ENCODE results near the gene ZNF74.
"Not testable (repeated sequence)": the region's sequence is repeated elsewhere in the genome, so short reads cannot be mapped to it uniquely, and the experiment has no call there.

The ZNF74 gene

DNA sequence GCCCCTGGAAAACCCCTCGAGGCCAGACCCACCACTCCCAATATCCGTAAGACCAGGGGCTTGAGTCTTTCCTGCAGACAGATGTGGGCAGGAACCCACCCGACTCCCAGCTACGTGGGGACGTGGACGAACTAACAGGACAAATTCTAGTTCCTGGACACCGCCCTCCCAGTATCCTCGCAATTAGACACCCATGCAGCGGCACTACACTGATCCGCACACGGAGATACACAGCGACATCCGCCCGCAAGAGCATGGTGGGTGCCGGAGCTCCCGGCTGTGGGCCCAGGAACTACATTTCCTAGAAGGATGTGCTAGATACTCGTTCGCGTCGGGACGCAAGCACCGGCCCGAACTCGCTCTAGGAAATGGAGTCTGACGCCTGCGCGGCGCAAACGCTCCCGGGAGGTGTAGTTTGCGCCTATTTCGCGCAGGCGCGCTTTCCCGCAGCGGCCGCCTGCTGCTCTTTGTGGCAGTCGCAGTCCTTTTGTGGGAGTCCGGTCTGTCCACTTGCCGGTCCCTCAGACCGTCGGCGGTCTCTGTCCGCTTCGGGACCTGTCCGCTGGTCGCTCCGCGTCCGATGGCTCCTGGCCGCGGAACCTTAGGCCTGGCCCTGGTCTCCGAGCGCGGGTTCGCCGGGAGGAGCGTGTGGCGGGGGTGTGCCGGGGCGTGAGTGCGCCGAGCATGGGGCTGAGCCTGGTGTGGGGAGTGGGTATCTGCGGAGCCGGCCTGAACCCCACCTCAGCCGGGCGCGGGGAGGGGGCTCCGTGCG is at the start of gene ZNF74:
TSS of gene ZNF74 (plus strand) at position 447 of the 772 bp plus-strand sequence. CDS start 478 bp downstream, outside the sequence.
- Histone ChIP-seq H3K4me1 (ENCODE audit: control insufficient read depth, insufficient read depth, low read length) (peaks cover 14% of the 10 kb centered on the region; the same call in 1 of the 2 replicates), H3K9ac (ENCODE audit: low read length) (peak within 1 kb of the TSS; percentile 77), H3K27ac (ENCODE audit: low read depth, low read length) (peak within 1 kb of the TSS; percentile 43; the same call in 1 of the 2 replicates), H3K9me3 (ENCODE audit: control insufficient read depth, insufficient read depth, low read depth, low read length) (peaks cover 10% of the 10 kb centered on the region), H3K36me3 (ENCODE audit: control insufficient read depth, insufficient read depth, low read length) (no peaks in the 10 kb centered on the region), H3K27me3 (ENCODE audit: control insufficient read depth, insufficient read depth, low read length) (no peaks in the 10 kb centered on the region), H3K4me3 (ENCODE audit: low read depth, low read length) (peak within 1 kb of the TSS; percentile 83)

DNA sequence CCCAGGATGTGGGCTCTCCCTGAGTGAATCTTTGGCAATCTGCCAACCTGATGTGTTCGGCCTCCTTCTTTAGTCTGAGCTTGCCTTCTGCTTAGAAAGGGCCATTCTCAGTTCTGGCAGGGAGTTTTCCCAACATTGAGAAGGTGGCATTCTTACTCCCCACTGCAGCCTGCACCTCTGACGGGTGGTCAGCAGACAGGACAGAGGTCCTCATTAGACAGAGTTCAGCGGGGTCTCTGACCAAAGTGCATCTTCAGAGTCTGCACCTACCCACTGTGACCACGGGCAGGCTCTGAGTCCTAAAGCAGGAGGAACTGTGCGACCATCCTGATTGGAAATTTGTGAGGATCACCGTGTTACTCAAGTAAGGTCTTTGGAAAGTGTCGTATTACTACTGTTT is 47.4 kb upstream of the ZNF74 start:
- not testable (repeated sequence) for H3K36me3 ChIP-seq (ENCODE audit: control insufficient read depth, insufficient read depth, low read length); H3K27ac ChIP-seq (ENCODE audit: low read depth, low read length); H3K27me3 ChIP-seq (ENCODE audit: control insufficient read depth, insufficient read depth, low read length); H3K9me3 ChIP-seq (ENCODE audit: control insufficient read depth, insufficient read depth, low read depth, low read length); H3K4me3 ChIP-seq (ENCODE audit: low read depth, low read length); H3K4me1 ChIP-seq (ENCODE audit: control insufficient read depth, insufficient read depth, low read length); H3K9ac ChIP-seq (ENCODE audit: low read length)

DNA sequence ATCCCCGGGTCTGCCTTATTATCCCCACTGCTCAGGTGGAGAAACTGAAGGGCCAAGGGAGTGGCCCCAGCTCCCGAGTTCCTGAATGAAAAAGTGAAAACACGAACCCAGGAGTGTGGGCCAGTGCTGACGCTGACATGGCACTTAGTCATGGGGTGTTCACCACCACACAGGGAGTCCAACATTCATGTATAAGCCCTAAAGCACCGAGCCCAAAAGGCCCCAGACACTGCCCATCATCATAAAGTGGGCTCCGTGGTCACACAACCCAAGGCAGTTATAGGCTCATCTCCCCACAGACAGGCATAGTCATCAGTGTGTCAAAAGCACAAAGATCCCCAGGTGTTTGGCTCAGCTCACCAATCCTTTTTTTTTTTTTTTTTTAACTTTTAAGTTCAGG is 41.4 kb upstream of the ZNF74 start:
- not testable (repeated sequence) for H3K4me3 ChIP-seq (ENCODE audit: low read depth, low read length); H3K9ac ChIP-seq (ENCODE audit: low read length); H3K27me3 ChIP-seq (ENCODE audit: control insufficient read depth, insufficient read depth, low read length); H3K36me3 ChIP-seq (ENCODE audit: control insufficient read depth, insufficient read depth, low read length); H3K9me3 ChIP-seq (ENCODE audit: control insufficient read depth, insufficient read depth, low read depth, low read length); H3K27ac ChIP-seq (ENCODE audit: low read depth, low read length); H3K4me1 ChIP-seq (ENCODE audit: control insufficient read depth, insufficient read depth, low read length)

DNA sequence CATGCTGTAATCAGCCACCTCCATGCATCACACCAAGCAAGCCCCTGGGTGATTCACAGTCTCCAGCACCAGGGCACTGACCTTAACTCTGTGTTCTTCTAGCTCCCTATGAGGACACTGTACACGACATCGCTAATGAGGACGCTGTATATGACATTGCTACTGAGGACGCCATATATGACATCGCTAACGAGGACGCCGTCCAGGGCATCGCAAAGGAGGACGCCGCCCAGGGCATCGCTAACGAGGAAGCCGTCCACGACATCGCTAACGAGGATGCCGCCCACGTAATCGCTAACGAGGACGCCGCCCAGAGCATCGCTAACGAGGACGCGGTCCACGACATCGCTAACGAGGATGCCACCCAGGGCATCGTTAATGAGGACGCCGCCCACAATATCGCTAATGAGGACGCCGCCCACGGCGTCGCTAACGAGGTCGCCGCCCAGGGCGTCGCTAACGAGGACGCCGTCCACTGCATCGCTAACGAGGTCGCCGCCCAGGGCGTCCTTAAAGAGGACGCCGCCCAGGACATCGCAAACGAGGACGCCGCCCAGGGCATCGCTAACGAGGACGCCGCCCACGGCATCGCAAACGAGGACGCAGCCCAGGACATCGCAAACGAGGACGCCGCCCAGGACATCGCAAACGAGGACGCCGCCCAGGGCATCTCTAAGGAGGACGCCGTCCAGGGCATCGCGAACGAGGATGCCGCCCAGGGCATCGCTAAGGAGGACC is 39.5 kb upstream of the ZNF74 start:
- no peaks in the 10 kb centered on the region for H3K9me3 ChIP-seq (ENCODE audit: control insufficient read depth, insufficient read depth, low read depth, low read length)
- H3K27me3 ChIP-seq (ENCODE audit: control insufficient read depth, insufficient read depth, low read length): no peaks in the 10 kb centered on the region
- H3K9ac ChIP-seq (ENCODE audit: low read length): no peak overlapping the region
- no peaks in the 10 kb centered on the region for H3K4me1 ChIP-seq (ENCODE audit: control insufficient read depth, insufficient read depth, low read length)
- H3K4me3 ChIP-seq (ENCODE audit: low read depth, low read length): no peak overlapping the region
- H3K36me3 ChIP-seq (ENCODE audit: control insufficient read depth, insufficient read depth, low read length): no peaks in the 10 kb centered on the region
- H3K27ac ChIP-seq (ENCODE audit: low read depth, low read length): no peak overlapping the region

DNA sequence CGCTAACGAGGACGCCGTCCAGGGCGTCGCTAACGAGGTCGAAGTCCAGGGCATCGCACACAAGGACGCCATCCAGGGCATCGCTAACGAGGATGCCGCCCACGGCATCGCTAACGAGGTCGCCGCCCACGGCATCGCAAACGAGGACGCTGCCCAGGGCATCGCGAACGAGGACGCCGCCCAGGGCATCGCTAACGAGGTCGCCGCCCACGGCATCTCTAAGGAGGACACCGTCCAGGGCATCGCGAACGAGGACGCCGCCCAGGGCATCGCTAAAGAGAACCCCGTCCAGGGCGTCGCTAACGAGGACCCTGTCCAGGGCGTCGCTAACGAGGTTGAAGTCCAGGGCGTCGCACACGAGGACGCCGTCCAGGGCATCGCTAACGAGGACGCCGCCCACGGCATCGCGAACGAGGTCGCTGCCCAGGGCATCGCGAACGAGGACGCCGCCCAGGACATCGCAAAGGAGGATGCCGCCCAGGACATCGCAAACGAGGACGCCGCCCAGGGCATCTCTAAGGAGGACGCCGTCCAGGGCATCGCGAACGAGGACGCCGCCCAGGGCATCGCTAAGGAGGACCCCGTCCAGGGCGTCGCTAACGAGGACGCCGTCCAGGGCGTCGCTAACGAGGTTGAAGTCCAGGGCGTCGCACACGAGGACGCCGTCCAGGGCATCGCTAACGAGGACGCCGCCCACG is 37.9 kb upstream of the ZNF74 start:
- not testable (repeated sequence) for H3K9me3 ChIP-seq (ENCODE audit: control insufficient read depth, insufficient read depth, low read depth, low read length); H3K27me3 ChIP-seq (ENCODE audit: control insufficient read depth, insufficient read depth, low read length); H3K9ac ChIP-seq (ENCODE audit: low read length); H3K4me3 ChIP-seq (ENCODE audit: low read depth, low read length); H3K4me1 ChIP-seq (ENCODE audit: control insufficient read depth, insufficient read depth, low read length); H3K36me3 ChIP-seq (ENCODE audit: control insufficient read depth, insufficient read depth, low read length); H3K27ac ChIP-seq (ENCODE audit: low read depth, low read length)

DNA sequence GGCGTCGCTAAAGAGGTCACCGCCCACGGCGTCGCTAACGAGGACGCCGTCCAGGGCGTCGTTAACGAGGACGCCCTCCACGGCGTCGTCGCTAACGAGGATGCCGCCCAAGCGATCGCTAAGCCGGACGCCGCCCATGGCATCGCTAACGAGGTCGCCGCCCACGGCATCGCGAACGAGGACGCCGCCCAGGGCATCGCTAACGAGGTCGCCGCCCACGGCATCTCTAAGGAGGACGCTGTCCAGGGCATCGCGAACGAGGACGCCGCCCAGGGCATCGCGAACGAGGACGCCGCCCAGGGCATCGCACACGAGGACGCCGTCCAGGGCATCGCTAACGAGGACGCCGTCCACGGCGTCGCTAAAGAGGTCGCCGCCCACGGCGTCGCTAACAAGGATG is 37.0 kb upstream of the ZNF74 start:
- not testable (repeated sequence) for H3K27ac ChIP-seq (ENCODE audit: low read depth, low read length); H3K27me3 ChIP-seq (ENCODE audit: control insufficient read depth, insufficient read depth, low read length); H3K36me3 ChIP-seq (ENCODE audit: control insufficient read depth, insufficient read depth, low read length)

DNA sequence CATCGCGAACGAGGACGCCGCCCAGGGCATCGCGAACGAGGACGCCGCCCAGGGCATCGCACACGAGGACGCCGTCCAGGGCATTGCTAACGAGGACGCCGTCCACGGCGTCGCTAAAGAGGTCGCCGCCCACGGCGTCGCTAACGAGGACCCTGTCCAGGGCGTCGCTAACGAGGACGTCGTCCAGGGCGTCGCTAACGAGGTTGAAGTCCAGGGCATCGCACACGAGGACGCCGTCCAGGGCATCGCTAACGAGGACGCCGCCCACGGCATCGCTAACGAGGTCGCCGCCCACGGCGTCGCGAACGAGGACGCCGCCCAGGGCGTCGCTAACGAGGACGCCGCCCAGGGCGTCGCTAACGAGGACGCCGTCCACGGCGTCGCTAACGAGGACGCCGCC is 36.0 kb upstream of the ZNF74 start:
- not testable (repeated sequence) for H3K4me3 ChIP-seq (ENCODE audit: low read depth, low read length); H3K36me3 ChIP-seq (ENCODE audit: control insufficient read depth, insufficient read depth, low read length); H3K27me3 ChIP-seq (ENCODE audit: control insufficient read depth, insufficient read depth, low read length); H3K27ac ChIP-seq (ENCODE audit: low read depth, low read length); H3K9ac ChIP-seq (ENCODE audit: low read length); H3K4me1 ChIP-seq (ENCODE audit: control insufficient read depth, insufficient read depth, low read length); H3K9me3 ChIP-seq (ENCODE audit: control insufficient read depth, insufficient read depth, low read depth, low read length)

More for the DNA sequence above, 37.0 kb upstream of the ZNF74 start:
- H3K4me1 ChIP-seq (ENCODE audit: control insufficient read depth, insufficient read depth, low read length); H3K9me3 ChIP-seq (ENCODE audit: control insufficient read depth, insufficient read depth, low read depth, low read length); H3K4me3 ChIP-seq (ENCODE audit: low read depth, low read length); H3K9ac ChIP-seq (ENCODE audit: low read length): not testable (repeated sequence)

DNA sequence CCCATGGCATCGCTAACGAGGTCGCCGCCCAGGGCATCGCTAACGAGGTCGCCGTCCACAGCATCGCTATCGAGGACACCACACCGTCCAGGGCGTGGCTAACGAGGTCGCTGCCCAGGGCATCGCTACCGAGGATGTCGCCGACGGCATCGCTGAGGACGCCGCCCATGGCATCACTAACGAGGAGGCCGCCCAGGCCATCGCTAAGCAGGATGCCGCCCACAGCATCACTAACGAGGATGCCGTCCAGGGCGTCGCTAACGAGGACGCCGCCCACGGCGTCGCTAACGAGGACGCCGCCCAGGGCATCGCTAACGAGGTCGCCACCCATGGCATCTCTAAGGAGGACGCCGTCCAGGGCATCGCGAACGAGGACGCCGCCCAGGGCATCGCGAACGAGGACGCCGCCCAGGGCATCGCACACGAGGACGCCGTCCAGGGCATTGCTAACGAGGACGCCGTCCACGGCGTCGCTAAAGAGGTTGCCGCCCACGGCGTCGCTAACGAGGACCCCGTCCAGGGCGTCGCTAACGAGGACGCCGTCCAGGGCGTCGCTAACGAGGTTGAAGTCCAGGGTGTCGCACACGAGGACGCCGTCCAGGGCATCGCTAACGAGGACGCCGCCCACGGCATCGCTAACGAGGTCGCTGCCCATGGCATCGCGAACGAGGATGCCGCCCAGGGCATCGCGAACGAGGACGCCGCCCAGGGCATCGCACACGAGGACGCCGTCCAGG is 35.3 kb upstream of the ZNF74 start:
- not testable (repeated sequence) for H3K4me3 ChIP-seq (ENCODE audit: low read depth, low read length); H3K27ac ChIP-seq (ENCODE audit: low read depth, low read length); H3K4me1 ChIP-seq (ENCODE audit: control insufficient read depth, insufficient read depth, low read length); H3K9ac ChIP-seq (ENCODE audit: low read length); H3K36me3 ChIP-seq (ENCODE audit: control insufficient read depth, insufficient read depth, low read length); H3K27me3 ChIP-seq (ENCODE audit: control insufficient read depth, insufficient read depth, low read length); H3K9me3 ChIP-seq (ENCODE audit: control insufficient read depth, insufficient read depth, low read depth, low read length)

DNA sequence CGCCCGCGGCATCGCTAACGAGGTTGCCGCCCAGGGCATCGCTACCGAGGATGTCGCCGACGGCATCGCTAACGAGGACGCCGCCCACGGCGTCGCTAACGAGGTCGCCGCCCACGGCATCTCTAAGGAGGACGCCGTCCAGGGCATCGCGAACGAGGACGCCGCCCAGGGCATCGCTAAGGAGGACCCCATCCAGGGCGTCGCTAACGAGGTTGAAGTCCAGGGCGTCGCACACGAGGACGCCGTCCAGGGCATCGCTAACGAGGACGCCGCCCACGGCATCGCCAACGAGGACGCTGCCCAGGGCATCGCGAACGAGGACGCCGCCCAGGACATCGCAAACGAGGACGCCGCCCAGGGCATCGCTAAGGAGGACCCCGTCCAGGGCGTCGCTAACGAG is 33.7 kb upstream of the ZNF74 start:
- H3K9ac ChIP-seq (ENCODE audit: low read length): not testable (repeated sequence)

DNA sequence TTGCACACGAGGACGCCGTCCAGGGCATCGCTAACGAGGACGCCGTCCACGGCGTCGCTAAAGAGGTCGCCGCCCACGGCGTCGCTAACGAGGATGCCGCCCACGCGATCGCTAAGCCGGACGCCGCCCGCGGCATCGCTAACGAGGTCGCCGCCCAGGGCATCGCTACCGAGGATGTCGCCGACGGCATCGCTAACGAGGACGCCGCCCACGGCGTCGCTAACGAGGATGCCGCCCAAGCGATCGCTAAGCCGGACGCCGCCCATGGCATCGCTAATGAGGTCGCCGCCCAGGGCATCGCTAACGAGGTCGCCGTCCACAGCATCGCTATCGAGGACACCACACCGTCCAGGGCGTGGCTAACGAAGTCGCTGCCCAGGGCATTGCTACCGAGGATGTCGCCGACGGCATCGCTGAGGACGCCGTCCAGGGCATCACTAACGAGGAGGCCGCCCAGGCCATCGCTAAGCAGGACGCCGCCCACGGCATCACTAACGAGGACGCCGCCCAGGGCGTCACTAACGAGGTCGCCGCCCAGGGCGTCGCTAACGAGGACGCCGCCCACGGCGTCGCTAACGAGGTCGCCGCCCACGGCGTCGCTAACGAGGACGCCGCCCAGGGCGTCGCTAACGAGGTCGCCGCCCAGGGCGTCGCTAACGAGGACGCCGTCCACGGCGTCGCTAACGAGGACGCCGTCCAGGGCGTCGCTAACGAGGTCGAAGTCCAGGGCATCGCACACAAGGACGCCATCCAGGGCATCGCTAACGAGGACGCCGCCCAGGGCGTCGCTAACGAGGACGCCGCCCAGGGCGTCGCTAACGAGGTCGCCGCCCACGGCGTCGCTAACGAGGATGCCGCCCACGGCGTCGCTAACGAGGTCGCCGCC is 32.8 kb upstream of the ZNF74 start:
- not testable (repeated sequence) for H3K27me3 ChIP-seq (ENCODE audit: control insufficient read depth, insufficient read depth, low read length); H3K36me3 ChIP-seq (ENCODE audit: control insufficient read depth, insufficient read depth, low read length); H3K4me1 ChIP-seq (ENCODE audit: control insufficient read depth, insufficient read depth, low read length); H3K4me3 ChIP-seq (ENCODE audit: low read depth, low read length); H3K27ac ChIP-seq (ENCODE audit: low read depth, low read length); H3K9ac ChIP-seq (ENCODE audit: low read length); H3K9me3 ChIP-seq (ENCODE audit: control insufficient read depth, insufficient read depth, low read depth, low read length)

More for the DNA sequence above, 33.7 kb upstream of the ZNF74 start:
- H3K9me3 ChIP-seq (ENCODE audit: control insufficient read depth, insufficient read depth, low read depth, low read length); H3K4me3 ChIP-seq (ENCODE audit: low read depth, low read length); H3K4me1 ChIP-seq (ENCODE audit: control insufficient read depth, insufficient read depth, low read length); H3K27me3 ChIP-seq (ENCODE audit: control insufficient read depth, insufficient read depth, low read length); H3K36me3 ChIP-seq (ENCODE audit: control insufficient read depth, insufficient read depth, low read length); H3K27ac ChIP-seq (ENCODE audit: low read depth, low read length): not testable (repeated sequence)
